Measurements from ENCODE around the gene SAP130.

The SAP130 gene

DNA sequence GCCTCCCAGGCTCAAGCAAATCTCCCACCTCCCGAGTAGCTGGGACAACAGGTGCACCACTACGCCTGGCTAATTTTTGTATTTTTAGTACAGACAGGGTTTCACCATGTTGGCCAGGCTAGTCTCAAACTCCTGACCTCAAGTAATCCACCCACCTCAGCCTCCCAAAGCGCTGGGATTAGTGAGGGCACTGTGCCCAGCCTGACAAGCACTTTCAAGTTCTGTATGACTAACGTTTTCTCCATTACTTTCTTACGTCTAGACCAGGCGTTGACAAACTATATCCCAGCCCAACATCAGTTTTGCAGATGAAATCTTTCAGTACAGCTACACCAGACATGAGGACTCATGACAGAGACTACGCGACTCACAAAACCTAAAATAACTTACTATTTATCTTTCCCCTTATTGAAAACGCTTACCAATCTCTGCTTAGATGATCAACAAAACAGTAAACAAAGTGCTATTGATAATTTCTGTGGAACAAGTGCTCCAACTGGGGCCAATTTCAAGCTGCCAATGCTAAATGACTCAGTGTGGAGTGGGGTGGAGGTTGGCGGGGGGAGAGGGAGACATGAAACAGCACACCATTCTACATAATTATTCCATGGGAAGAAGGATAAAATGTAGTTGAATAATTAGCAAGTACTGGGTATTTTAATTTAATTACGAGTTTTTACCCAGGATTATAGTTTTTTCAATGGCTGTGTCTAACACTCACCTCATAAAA lies 59.1 kb downstream of the SAP130 start:
- TF ChIP-seq CTCF (IDR thresholded peaks at IDR 0.05; ENCODE audit: insufficient read depth, low read length, poor library complexity, severe bottlenecking): no peak
- H3K36me3 ChIP-seq (ENCODE audit: control insufficient read depth, insufficient read depth, low read length): peaks cover 2% of the 10 kb centered on the region
- H3K27me3 ChIP-seq (replicated peaks; ENCODE audit: control insufficient read depth, insufficient read depth, low read length): no peaks in the 10 kb centered on the region
- no peak overlapping the region for H3K4me3 ChIP-seq (replicated peaks; ENCODE audit: low read depth, low read length)
- no peak for DNase-seq (ENCODE audit: extremely low read depth, insufficient read length)

DNA sequence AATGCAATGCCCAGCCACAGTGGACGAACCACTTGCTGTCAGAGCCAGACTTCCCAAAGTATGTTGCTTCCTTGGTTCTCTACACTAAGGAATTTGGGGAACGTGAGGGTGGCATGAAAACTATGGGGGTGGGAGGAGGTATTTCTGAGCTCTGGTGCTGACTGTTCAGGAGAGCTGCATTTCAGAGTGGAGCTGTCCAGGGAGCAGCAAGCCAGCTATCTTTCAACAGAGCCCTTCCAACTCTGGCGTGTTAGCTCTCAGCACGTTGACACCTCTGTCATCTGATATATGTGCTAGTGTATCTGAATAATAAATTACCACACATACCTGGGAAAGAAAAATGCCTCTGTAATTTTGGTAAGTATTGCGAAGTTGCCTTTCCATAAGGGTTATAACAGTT lies 66.1 kb downstream of the SAP130 start:
- peaks cover 5% of the 10 kb centered on the region for H3K36me3 ChIP-seq (ENCODE audit: control insufficient read depth, insufficient read depth, low read length)
- H3K4me3 ChIP-seq (replicated peaks; ENCODE audit: low read depth, low read length): no peak overlapping the region
- DNase-seq (ENCODE audit: extremely low read depth, insufficient read length): no peak
- no peak for TF ChIP-seq CTCF (IDR thresholded peaks at IDR 0.05; ENCODE audit: insufficient read depth, low read length, poor library complexity, severe bottlenecking)
- H3K27me3 ChIP-seq (replicated peaks; ENCODE audit: control insufficient read depth, insufficient read depth, low read length): no peaks in the 10 kb centered on the region

DNA sequence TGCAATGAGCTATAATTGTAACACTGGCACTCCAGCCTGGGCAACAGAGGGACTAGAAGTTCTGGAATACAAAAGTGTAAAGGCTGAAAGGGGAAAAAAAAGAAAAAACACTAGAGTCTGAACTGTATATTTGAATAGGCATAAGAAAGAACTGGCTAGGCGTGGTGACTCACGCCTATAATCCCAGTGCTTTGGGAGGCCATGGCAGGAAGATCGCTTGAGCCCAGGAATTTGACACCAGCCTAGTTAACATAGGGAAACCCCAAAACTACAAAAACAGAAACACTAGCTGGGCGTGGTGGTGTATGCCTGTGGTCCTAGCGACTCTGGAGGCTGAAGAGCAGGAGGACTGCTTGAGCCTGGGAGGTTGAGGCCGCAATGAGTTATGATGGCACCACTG lies 70.6 kb downstream of the SAP130 start:
- H3K36me3 ChIP-seq (ENCODE audit: control insufficient read depth, insufficient read depth, low read length): peaks cover 10% of the 10 kb centered on the region

GRCh38 chr2:127954857-127955256 lies 73.0 kb downstream of the SAP130 start:
- Histone ChIP-seq H3K36me3 (ENCODE audit: control insufficient read depth, insufficient read depth, low read length) (peaks cover 12% of the 10 kb centered on the region), H3K4me3 (replicated peaks; ENCODE audit: low read depth, low read length) (no peak overlapping the region), H3K27me3 (replicated peaks; ENCODE audit: control insufficient read depth, insufficient read depth, low read length) (no peaks in the 10 kb centered on the region)
- no peak for TF ChIP-seq CTCF (IDR thresholded peaks at IDR 0.05; ENCODE audit: insufficient read depth, low read length, poor library complexity, severe bottlenecking)
- no peak for DNase-seq (ENCODE audit: extremely low read depth, insufficient read length)

More for the DNA sequence above, 70.6 kb downstream of the SAP130 start:
- DNase-seq (ENCODE audit: extremely low read depth, insufficient read length): no peak
- no peak overlapping the region for H3K4me3 ChIP-seq (replicated peaks; ENCODE audit: low read depth, low read length)
- TF ChIP-seq CTCF (IDR thresholded peaks at IDR 0.05; ENCODE audit: insufficient read depth, low read length, poor library complexity, severe bottlenecking): no peak
- no peaks in the 10 kb centered on the region for H3K27me3 ChIP-seq (replicated peaks; ENCODE audit: control insufficient read depth, insufficient read depth, low read length)

DNA sequence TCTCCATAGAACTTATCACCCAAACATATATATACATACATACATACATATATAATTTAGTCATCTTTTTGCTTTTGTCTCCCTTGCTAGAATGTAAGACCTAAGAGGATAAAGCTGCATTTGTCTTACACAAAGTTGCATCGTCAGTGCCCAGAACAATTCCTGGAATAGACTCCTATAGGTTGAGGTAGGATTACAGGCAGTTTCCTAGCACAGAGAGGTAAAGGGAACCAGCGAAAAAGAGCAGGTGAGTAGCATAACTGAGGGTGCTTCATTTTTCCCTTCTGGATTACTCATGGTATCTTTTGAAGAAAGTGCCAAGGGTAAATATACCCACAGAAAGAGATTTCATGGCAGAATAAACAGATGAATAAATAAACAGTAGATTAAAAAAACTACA lies 74.0 kb downstream of the SAP130 start:
- no peak for TF ChIP-seq CTCF (IDR thresholded peaks at IDR 0.05; ENCODE audit: insufficient read depth, low read length, poor library complexity, severe bottlenecking)
- no peak for DNase-seq (ENCODE audit: extremely low read depth, insufficient read length)
- Histone ChIP-seq H3K36me3 (ENCODE audit: control insufficient read depth, insufficient read depth, low read length) (peaks cover 13% of the 10 kb centered on the region), H3K27me3 (replicated peaks; ENCODE audit: control insufficient read depth, insufficient read depth, low read length) (no peaks in the 10 kb centered on the region), H3K4me3 (replicated peaks; ENCODE audit: low read depth, low read length) (no peak overlapping the region)
